A549 (cell line): ENCODE data around the gene MACF1. TPM values are rescaled to one million over a fixed set of nuclear protein-coding genes. Genes with fewer than 3 reads are reported as not detected.

ENCODE experiments used
- ATAC-seq, 2 experiments: fragments of 200-7000 bp in 1 of 2; fragments of >200 bp in 1 of 2; cut with Nextera tagmentation in 1 of 2; cut with Tn5 transposase in 1 of 2; 3 replicates each; pipeline versions ENCODE4 v1.8.0 to v1.9.1; 2018 to 2020; ENCODE audit warnings: mild to moderate bottlenecking in 1 of 2, moderate library complexity in 1 of 2
- CTCF ChIA-PET: fragments of 300-600 bp; sonication (Branson Sonifier 250); formaldehyde crosslinking; extraction: SDS; loops from one replicate; lab custom pipeline; 2021; ENCODE audit warnings: antibody characterized with exemption, inconsistent platforms; lab: Yijun Ruan, JAX
- POLR2A ChIA-PET: fragments of 350-600 bp; formaldehyde crosslinking; extraction: SDS; loops from one replicate; lab custom pipeline; 2021; ENCODE audit warnings: antibody characterized with exemption, inconsistent platforms; lab: Yijun Ruan, JAX
- DNase-seq, 2 experiments: peaks; one replicate each; pipeline versions ENCODE4 v3.0.0 to v3.0.0-alpha.2; 2011 to 2016; ENCODE audit warnings: low read depth in 1 of 2, low spot score in 1 of 2
- FAIRE-seq: peaks from 2 replicates; lab custom pipeline; 2011; peaks lifted over from hg19 to GRCh38; lab: Jason Lieb, UNC
- H3K27ac ChIP-seq, 2 experiments: fragments of >200 bp; sonication (Bioruptor Twin); formaldehyde crosslinking; 3 replicates each; pipeline ENCODE4 v1.5.1; 2016 to 2017
- H3K4me1 ChIP-seq: fragments of >200 bp; sonication (Bioruptor Twin); formaldehyde crosslinking; 3 replicates; pipeline ENCODE4 v1.6.1; 2016
- H3K4me2 ChIP-seq: fragments of >200 bp; sonication (Bioruptor Twin); formaldehyde crosslinking; 3 replicates; pipeline ENCODE4 v1.6.1; 2016
- H3K4me3 ChIP-seq: fragments of >200 bp; sonication (Bioruptor Twin); formaldehyde crosslinking; 3 replicates; pipeline ENCODE4 v1.5.1; 2016
- H3K9me3 ChIP-seq: fragments of >200 bp; sonication (Bioruptor Twin); formaldehyde crosslinking; 3 replicates; pipeline ENCODE4 v1.6.1; 2016
- ATOH8 ChIP-seq: fragments of 250-450 bp; sonication (Bioruptor Pico); IDR thresholded peaks from 2 replicates; pipeline ENCODE4 v1.5.0; 2020; ENCODE audit warnings: low read depth, mild to moderate bottlenecking, moderate library complexity
- BCL3 ChIP-seq: fragments of >200 bp; sonication (Bioruptor Twin); formaldehyde crosslinking; IDR thresholded peaks from 3 replicates; pipeline ENCODE4 v1.6.1; 2016
- BHLHE40 ChIP-seq: IDR thresholded peaks from 2 replicates; pipeline ENCODE4 v1.6.1; 2012; ENCODE audit warnings: low read depth, low read length, inconsistent platforms
- CEBPB ChIP-seq, 2 experiments: fragments of >200 bp in 1 of 2; sonication (Bioruptor Twin) in 1 of 2; formaldehyde crosslinking in 1 of 2; IDR thresholded peaks; 2 replicates each; pipeline ENCODE4 v1.6.1; 2012 to 2016
- CHD4 ChIP-seq: fragments of 200-600 bp; sonication (generic); IDR thresholded peaks from 2 replicates; pipeline ENCODE4 v1.6.1; 2016; ENCODE audit warnings: antibody characterized with exemption, mild to moderate bottlenecking, borderline replicate concordance
- CTCF ChIP-seq: fragments of >200 bp; sonication (Bioruptor Twin); formaldehyde crosslinking; IDR thresholded peaks from 3 replicates; pipeline ENCODE4 v1.5.1; 2016
- ELK1 ChIP-seq: fragments of 150-350 bp; IDR thresholded peaks from 2 replicates; pipeline ENCODE4 v1.6.1; 2014; ENCODE audit warnings: low read depth, mild to moderate bottlenecking, low read length
- EP300 ChIP-seq, 2 experiments: fragments of >200 bp; sonication (Bioruptor Twin); formaldehyde crosslinking; IDR thresholded peaks; 2 replicates in 1 of 2; 3 replicates in 1 of 2; pipeline ENCODE4 v1.6.1; 2016 to 2017
- ESRRA ChIP-seq: fragments of 150-350 bp; IDR thresholded peaks from 2 replicates; pipeline ENCODE4 v1.6.1; 2014; ENCODE audit warnings: mild to moderate bottlenecking, low read length, borderline replicate concordance
- FOSB ChIP-seq: fragments of 250-450 bp; sonication (Bioruptor Pico); IDR thresholded peaks from 2 replicates; pipeline ENCODE4 v1.5.0; 2020; ENCODE audit warnings: mild to moderate bottlenecking, moderate library complexity
- FOXS1 ChIP-seq: fragments of 250-450 bp; sonication (Bioruptor Pico); IDR thresholded peaks from 2 replicates; pipeline ENCODE4 v1.5.0; 2020; ENCODE audit warnings: mild to moderate bottlenecking, moderate library complexity
- GATA3 ChIP-seq: IDR thresholded peaks from 2 replicates; pipeline ENCODE4 v1.6.1; 2012; ENCODE audit warnings: borderline replicate concordance
- HDAC2 ChIP-seq: fragments of 200-600 bp; sonication (generic); IDR thresholded peaks from 2 replicates; pipeline ENCODE4 v1.6.1; 2016
- HES2 ChIP-seq: fragments of >200 bp; sonication (Bioruptor Twin); formaldehyde crosslinking; IDR thresholded peaks from 2 replicates; pipeline ENCODE4 v1.6.1; 2016
- HMGXB4 ChIP-seq: fragments of 250-450 bp; sonication (Bioruptor Pico); IDR thresholded peaks from 2 replicates; pipeline ENCODE4 v1.5.0; 2021; ENCODE audit warnings: mild to moderate bottlenecking, moderate library complexity, borderline replicate concordance
- HOXB13 ChIP-seq: fragments of 250-450 bp; sonication (Bioruptor Pico); IDR thresholded peaks from 2 replicates; pipeline ENCODE4 v1.5.0; 2020; ENCODE audit warnings: low read depth, mild to moderate bottlenecking, moderate library complexity
- HOXB5 ChIP-seq: fragments of 250-450 bp; sonication (Bioruptor Pico); IDR thresholded peaks from 2 replicates; pipeline ENCODE4 v1.5.0; 2020; ENCODE audit warnings: mild to moderate bottlenecking, moderate library complexity
- JUN ChIP-seq, 2 experiments: fragments of >200 bp; sonication (Bioruptor Twin); formaldehyde crosslinking; IDR thresholded peaks; 2 replicates in 1 of 2; 3 replicates in 1 of 2; pipeline ENCODE4 v1.6.1; 2016 to 2017
- KDM1A ChIP-seq: fragments of 200-600 bp; sonication (generic); IDR thresholded peaks from 2 replicates; pipeline ENCODE4 v1.6.1; 2016; ENCODE audit warnings: low read depth, mild to moderate bottlenecking
- PBX3 ChIP-seq: IDR thresholded peaks from 2 replicates; pipeline ENCODE4 v1.6.1; 2012
- POLR2A ChIP-seq: IDR thresholded peaks from 2 replicates; pipeline ENCODE4 v1.6.1; 2012; ENCODE audit warnings: mild to moderate bottlenecking, low read length
- POLR2AphosphoS2 ChIP-seq: conservative IDR thresholded peaks from 2 replicates; pipeline ENCODE4 v1.6.1; 2012; ENCODE audit warnings: low read length, improper control_type of control experiment, inconsistent platforms
- RFX5 ChIP-seq: fragments of 450-650 bp; IDR thresholded peaks from 2 replicates; pipeline ENCODE4 v1.7.1; 2014; ENCODE audit warnings: antibody characterized with exemption, mild to moderate bottlenecking, moderate library complexity
- TFCP2L1 ChIP-seq: fragments of 250-450 bp; sonication (Bioruptor Pico); IDR thresholded peaks from 2 replicates; pipeline ENCODE4 v1.5.0; 2021; ENCODE audit warnings: mild to moderate bottlenecking
- USF2 ChIP-seq: fragments of 450-650 bp; IDR thresholded peaks from 2 replicates; pipeline ENCODE4 v1.6.1; 2014; ENCODE audit warnings: antibody characterized with exemption
- ZFP36 ChIP-seq: fragments of 450-650 bp; IDR thresholded peaks from 2 replicates; pipeline ENCODE4 v1.6.1; 2014; ENCODE audit warnings: borderline replicate concordance; ENCODE audit not compliant: partially characterized antibody
- ZNF302 ChIP-seq: fragments of 250-450 bp; sonication (Bioruptor Pico); IDR thresholded peaks from 2 replicates; pipeline ENCODE4 v1.9.0; 2021; ENCODE audit warnings: inconsistent platforms, mild to moderate bottlenecking, moderate library complexity
- WGBS: methylation state at CpG from one replicate; pipeline ENCODE4 v1.1.6; 2017; ENCODE audit errors: missing lambda C conversion rate; 5-methylcytosine and 5-hydroxymethylcytosine counted together
- polyA plus RNA-seq, 4 experiments: library from polyadenylated mRNA; depleted of rRNA in 3 of 4; stranded (reverse); fragments of >200 nt; fragmentation: RNase III in 1 of 4; extraction: RNeasy Plus Mini Kit Qiagen cat#74134 plus additional on column Dnase treatment in 1 of 4; gene quantifications; 2 replicates in 3 of 4; 3 replicates in 1 of 4; pipeline ENCODE4 v1.2.3, GENCODE V29; 2011 to 2017

MACF1 gene
- polyA plus RNA-seq, 2 of the 4 experiments (the other 2 are of a cell fraction) = 45.7 to 64.2 TPM

GRCh38 chr1:39238476-39238875, 34.0 kb downstream of the MACF1 start (continued):
- TF ChIP-seq CHD4 (no peak), HMGXB4 (no peak), JUN (IDR thresholded peaks at IDR 0.05) (no peak), HOXB5 (CRISPR knock-in tag) (no peak), FOSB (CRISPR knock-in tag) (no peak)

- ATAC-seq (no peak), DNase-seq (no peak), FAIRE-seq (no peak)
- Histone ChIP-seq H3K4me3 (no peak overlapping the region), H3K9me3 (no peaks in the 10 kb centered on the region), H3K4me1 (0 out of 3 replicates have a peak, but pooled peaks cover 7% of the 10 kb centered on the region), H3K27ac (no peak overlapping the region), H3K4me2 (no peak overlapping the region)
- 85% methylated on average over 3 of the region's 3 CpGs for WGBS
- TF ChIP-seq HES2 (no peak), POLR2AphosphoS2 (no peak), HDAC2 (no peak), GATA3 (no peak), HOXB13 (CRISPR knock-in tag) (no peak), EP300 (IDR thresholded peaks at IDR 0.05) (no peak), POLR2A (no peak), JUN (IDR thresholded peaks at IDR 0.05) (no peak), BCL3 (no peak), FOXS1 (CRISPR knock-in tag) (no peak), TFCP2L1 (no peak), ZNF302 (CRISPR knock-in tag) (no peak)
- CTCF ChIA-PET = no interaction called here
- POLR2A ChIA-PET = no interaction called here
Observed at GRCh38 chr1:39239968-39240367, 35.5 kb downstream of the MACF1 start.

GRCh38 chr1:39243302-39243701, 38.8 kb downstream of the MACF1 start:
- Histone ChIP-seq H3K4me2 (no peak overlapping the region), H3K27ac (no peak overlapping the region), H3K4me3 (no peak overlapping the region), H3K4me1 (0 out of 3 replicates have a peak, but pooled peaks cover 4% of the 10 kb centered on the region), H3K9me3 (no peaks in the 10 kb centered on the region)
- 90% methylated on average over 2 of the region's 2 CpGs for WGBS
- CTCF ChIA-PET = interaction anchor here (2.5 kb wide), 1 partner anchor 15 kb away, joined by 6 read pairs; no protein-coding TSS in a partner anchor
- FAIRE-seq (no peak), ATAC-seq (no peak), DNase-seq (no peak)
- POLR2A ChIA-PET = no interaction called here
- TF ChIP-seq PBX3 (no peak), ELK1 (no peak), CEBPB (IDR thresholded peaks at IDR 0.05) (no peak), ATOH8 (CRISPR knock-in tag) (no peak), ZFP36 (no peak), TFCP2L1 (no peak), RFX5 (no peak), FOSB (CRISPR knock-in tag) (no peak), USF2 (no peak), CTCF (no peak), BHLHE40 (no peak), ESRRA (no peak), KDM1A (no peak), BCL3 (no peak)
